GM19455 (cell line): Measurements from ENCODE around the gene DES.

Experiments
- ATAC-seq: cut with Tn5 transposase; IDR thresholded peaks from one replicate; pipeline ENCODE4 v1.9.1; 2021; ENCODE audit not compliant: unreplicated experiment

Gene DES

GRCh38 chr2:219452361-219453317 lies 34.5 kb downstream of the DES start:
- ATAC-seq, result no peak

- no peak for ATAC-seq
Measured at GRCh38 chr2:219453671-219454590, 35.8 kb downstream of the DES start.

- ATAC-seq, result no peak
Measured at GRCh38 chr2:219455581-219455980, 37.4 kb downstream of the DES start.

GRCh38 chr2:219457784-219458369 lies 39.7 kb downstream of the DES start:
- no peak for ATAC-seq

GRCh38 chr2:219458996-219459395 lies 40.8 kb downstream of the DES start:
- no peak for ATAC-seq

- peak; percentile 78 for ATAC-seq
Measured at GRCh38 chr2:219459460-219460311, 41.5 kb downstream of the DES start.

GRCh38 chr2:219460424-219460926 lies 42.3 kb downstream of the DES start:
- no peak for ATAC-seq

GRCh38 chr2:219461047-219461514 lies 42.9 kb downstream of the DES start:
- ATAC-seq, result no peak

- no peak for ATAC-seq
Measured at GRCh38 chr2:219461669-219462068, 43.5 kb downstream of the DES start.

- no peak for ATAC-seq
Measured at GRCh38 chr2:219462349-219462748, 44.2 kb downstream of the DES start.

- no peak for ATAC-seq
Measured at GRCh38 chr2:219464286-219465032, 46.3 kb downstream of the DES start.

- ATAC-seq, result no peak
Measured at GRCh38 chr2:219465659-219466561, 47.7 kb downstream of the DES start.

GRCh38 chr2:219466816-219467735 lies 48.9 kb downstream of the DES start:
- ATAC-seq, result no peak

- no peak for ATAC-seq
Measured at GRCh38 chr2:219467736-219468075, 49.5 kb downstream of the DES start.

- ATAC-seq, result no peak
Measured at GRCh38 chr2:219468410-219469185, 50.4 kb downstream of the DES start.

GRCh38 chr2:219469186-219469724 lies 51.1 kb downstream of the DES start:
- no peak for ATAC-seq
